Epithelial cell of proximal tubule (primary cell): ENCODE measurements around the gene HSD11B1L. TPM values are rescaled to one million over a fixed set of nuclear protein-coding genes. Genes with fewer than 3 reads are reported as not detected.

ENCODE experiments used
- DNase-seq: peaks from one replicate; pipeline ENCODE4 v3.0.0-alpha.2; 2011; ENCODE audit warnings: low read depth
- H3K4me3 ChIP-seq: 2 replicates; pipeline ENCODE4 v1.5.1; 2011; ENCODE audit warnings: low read depth, mild to moderate bottlenecking, low read length
- total RNA-seq: library from RNA; depleted of rRNA; stranded (reverse); fragments of >200 nt; gene quantifications from 2 replicates; pipeline ENCODE4 v1.2.3, GENCODE V29; 2015
- TF ChIP-seq, protein P1 (sequence below): conservative IDR thresholded peaks from 2 replicates; pipeline ENCODE4 v1.5.1; 2012; ENCODE audit warnings: low read depth, mild to moderate bottlenecking, low read length

The HSD11B1L gene
- total RNA-seq, 1 donor from 2014 or later, result 13.5 TPM

DNA sequence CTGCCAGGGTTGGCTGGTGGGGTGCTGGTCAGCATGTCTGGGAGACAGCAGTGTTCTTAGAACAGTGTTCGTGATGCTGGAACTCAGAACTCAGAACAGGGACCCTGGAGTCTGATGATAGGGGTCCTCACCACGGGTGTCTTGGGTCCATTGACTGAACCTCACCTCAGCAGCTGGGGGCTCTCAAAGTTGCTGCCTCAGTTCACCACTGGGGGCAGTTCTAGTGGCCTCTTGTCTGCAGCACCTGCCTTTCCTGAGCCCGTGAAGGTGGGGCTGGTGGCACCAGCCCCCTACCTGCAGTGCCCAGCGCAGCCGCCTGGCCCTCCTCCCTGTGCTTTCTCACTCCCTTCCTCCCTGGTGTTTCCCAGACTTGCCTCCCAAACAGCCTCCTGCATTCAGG, 29.5 kb upstream of the HSD11B1L start:
- TF ChIP-seq, protein P1, sequence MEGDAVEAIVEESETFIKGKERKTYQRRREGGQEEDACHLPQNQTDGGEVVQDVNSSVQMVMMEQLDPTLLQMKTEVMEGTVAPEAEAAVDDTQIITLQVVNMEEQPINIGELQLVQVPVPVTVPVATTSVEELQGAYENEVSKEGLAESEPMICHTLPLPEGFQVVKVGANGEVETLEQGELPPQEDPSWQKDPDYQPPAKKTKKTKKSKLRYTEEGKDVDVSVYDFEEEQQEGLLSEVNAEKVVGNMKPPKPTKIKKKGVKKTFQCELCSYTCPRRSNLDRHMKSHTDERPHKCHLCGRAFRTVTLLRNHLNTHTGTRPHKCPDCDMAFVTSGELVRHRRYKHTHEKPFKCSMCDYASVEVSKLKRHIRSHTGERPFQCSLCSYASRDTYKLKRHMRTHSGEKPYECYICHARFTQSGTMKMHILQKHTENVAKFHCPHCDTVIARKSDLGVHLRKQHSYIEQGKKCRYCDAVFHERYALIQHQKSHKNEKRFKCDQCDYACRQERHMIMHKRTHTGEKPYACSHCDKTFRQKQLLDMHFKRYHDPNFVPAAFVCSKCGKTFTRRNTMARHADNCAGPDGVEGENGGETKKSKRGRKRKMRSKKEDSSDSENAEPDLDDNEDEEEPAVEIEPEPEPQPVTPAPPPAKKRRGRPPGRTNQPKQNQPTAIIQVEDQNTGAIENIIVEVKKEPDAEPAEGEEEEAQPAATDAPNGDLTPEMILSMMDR, result no peak
- no peak overlapping the region for H3K4me3 ChIP-seq
- no peak for DNase-seq

DNA sequence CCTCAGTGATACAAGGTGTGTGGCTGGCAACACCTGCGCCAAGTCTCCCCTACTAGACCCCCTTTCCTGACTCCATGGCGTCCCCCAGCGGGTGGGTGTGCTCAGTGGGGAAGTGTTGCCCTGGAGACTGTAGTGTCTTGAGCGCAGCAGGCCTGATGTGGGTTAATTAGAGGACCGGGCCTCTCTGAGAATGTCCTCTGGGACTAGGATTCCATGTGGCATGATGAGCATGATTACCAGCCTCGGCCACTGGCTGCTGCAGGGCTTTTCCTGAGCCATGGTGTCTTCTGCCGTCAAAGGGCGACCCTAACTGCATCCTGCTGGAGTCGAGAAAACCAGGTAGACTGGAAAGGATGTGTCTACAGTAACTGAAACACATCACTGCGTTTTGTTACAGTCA, 28.6 kb upstream of the HSD11B1L start:
- TF ChIP-seq, protein P1, result no peak
- no peak for DNase-seq
- H3K4me3 ChIP-seq, result no peak overlapping the region

DNA sequence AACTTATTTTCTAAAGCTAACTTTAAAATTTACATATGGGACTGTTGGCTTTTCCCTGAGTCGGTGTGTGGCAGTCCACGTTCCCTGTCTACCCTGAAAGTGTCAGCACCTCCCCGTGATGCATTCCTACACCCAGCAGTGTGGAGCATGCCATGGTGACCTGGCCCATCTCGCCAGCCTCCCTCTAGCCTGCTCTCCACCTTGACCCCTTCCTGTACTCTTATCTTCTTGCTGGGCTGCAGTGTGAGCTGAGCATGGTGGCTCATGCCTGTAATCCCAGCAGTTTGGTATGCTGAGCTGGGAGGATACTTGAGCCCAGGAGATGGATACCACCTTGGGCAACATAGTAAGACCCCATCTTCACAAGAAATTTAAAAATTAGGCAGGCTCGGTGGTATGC, 25.9 kb upstream of the HSD11B1L start:
- TF ChIP-seq, protein P1, result no peak
- no peak for DNase-seq
- no peak overlapping the region for H3K4me3 ChIP-seq

DNA sequence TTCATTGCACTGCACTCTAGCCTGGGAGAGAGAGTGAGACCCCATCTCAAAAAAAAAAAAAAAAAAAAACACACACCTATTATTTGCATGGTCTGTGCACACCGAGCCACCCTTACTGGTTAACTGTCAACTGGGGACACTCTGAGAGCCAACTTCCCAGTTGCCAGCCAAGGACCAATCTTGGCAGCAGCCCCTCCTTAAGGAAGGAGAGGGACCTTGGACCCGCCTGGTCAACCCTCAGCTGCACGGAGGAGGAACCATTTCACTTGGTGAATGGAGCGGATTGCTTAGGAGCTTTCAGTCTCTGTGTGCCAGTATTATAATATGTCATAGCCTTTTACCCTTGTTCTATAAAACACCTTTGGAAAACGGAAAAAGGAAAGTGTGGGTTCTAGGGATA, 25.4 kb upstream of the HSD11B1L start:
- H3K4me3 ChIP-seq, result no peak overlapping the region
- TF ChIP-seq, protein P1, result no peak
- no peak for DNase-seq

DNA sequence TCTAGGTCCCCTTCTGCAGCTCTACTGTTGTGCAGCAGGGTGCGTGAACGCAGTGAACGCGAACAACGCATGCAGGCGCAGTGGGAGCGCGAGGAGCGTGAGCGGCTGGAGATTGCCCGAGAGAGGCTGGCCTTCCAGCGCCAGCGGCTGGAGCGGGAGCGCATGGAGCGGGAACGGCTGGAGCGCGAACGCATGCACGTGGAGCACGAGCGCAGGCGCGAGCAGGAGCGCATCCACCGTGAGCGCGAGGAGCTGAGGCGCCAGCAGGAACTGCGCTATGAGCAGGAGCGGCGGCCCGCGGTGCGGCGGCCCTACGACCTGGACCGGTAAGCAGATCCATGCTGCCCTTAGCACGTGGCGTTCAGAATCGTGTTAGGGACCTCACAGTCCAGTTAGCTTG, 19.3 kb upstream of the HSD11B1L start:
- TF ChIP-seq, protein P1, result no peak
- no peak overlapping the region for H3K4me3 ChIP-seq
- DNase-seq, result no peak

DNA sequence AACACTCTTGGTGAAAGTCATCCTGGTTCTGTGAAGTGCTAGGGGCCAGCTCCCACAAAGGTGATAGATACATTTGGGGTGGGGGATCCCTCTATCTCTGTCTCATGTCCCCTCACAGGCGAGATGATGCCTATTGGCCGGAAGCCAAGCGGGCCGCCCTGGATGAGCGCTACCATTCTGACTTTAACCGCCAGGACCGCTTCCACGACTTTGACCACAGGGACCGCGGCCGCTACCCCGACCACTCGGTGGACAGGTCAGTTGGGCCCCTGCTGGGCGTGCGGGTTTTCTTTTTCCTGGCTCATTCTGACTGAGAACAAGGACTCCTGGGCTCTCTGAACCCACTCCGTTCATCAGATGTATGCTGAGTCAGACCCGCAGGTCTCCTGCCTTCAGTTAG, 16.9 kb upstream of the HSD11B1L start:
- H3K4me3 ChIP-seq, result no peak overlapping the region
- TF ChIP-seq, protein P1, result no peak
- DNase-seq, result no peak

DNA sequence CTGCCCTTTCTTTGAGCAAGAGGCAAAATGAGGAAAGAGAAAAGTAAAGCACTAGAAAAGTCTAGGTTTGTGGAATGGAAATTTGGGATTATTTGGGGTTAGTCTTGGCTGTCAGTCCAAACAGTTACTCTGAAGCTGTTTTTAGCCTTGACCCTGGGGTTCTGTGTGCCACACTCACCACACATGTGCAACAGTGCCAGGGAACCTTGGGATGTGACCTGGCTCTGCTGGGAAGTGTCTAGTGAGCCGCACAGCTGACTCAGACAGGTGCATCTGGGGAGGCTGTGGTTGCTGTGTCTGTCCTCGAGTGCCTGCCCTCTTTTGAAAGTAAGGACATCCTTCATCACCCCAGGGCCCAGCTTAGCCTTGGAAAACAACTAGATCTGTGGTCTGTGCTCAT, 16.3 kb upstream of the HSD11B1L start:
- TF ChIP-seq, protein P1, result no peak
- no peak for DNase-seq

More for the DNA sequence above, 16.3 kb upstream of the HSD11B1L start:
- H3K4me3 ChIP-seq, result no peak overlapping the region
